Measurements from ENCODE around the gene MAPKBP1.

The MAPKBP1 gene

DNA sequence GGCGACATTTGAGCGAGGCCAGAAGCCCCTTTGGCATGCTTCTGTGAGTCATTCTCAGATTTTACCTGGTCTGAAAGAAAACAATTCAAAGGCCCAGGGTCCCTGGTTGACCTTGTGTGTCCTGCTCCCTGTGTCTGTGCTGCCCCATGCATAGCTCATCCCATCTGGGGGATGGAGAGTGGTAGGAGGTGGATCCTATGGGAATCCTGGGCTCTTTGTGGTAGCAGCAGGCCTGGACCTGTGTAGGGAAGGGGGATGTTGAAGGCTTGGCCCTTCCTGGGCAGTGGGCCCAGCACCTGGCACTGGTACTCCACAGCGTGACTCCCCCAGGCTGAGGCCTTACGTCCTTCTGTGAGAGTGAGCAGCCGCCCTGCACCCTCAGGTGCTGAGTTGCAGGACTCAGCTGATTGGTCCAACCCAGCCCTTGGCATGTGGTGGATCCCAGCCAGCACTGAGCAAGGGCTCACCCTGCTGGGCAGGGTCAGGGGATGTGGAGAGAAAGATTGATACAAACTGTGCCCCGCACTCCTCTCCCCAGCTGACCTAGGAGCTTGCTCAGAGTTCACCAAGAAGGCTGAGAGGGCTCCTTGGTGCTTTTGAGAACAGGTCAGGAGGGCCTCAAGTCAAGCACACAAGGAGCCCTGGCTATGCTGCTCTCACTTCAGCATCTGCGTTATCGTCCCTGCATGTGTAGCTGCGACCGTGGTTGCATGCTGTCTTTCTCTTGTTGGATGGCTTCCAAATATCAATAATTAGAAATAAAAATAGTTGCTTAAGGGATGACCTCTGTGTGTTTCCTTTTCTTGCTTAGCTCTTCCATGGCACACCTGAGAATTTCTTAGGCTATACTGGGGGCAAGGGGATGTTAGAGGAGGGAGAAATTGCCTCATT lies 32.3 kb downstream of the MAPKBP1 start:
- no peak for DNase-seq

DNA sequence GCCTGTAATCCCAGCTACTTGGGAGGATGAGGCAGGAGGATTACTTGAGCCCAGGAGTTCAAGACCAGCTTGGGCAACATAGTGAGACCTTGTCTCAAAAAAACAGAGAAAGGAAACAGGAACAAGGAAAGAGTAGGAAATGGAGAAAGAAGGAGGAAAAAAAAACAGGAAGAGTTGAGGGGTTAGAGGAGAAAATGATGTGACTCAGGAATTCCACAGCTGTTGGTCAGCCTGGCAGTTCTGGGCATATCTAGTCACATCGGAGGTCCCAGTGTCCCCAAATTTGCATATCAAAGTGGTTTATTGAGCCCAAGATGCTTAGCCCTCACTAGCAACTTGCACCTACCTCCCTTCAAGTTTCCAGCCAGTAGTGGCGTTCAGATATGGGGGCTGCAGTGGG lies 34.8 kb downstream of the MAPKBP1 start:
- DNase-seq: no peak

DNA sequence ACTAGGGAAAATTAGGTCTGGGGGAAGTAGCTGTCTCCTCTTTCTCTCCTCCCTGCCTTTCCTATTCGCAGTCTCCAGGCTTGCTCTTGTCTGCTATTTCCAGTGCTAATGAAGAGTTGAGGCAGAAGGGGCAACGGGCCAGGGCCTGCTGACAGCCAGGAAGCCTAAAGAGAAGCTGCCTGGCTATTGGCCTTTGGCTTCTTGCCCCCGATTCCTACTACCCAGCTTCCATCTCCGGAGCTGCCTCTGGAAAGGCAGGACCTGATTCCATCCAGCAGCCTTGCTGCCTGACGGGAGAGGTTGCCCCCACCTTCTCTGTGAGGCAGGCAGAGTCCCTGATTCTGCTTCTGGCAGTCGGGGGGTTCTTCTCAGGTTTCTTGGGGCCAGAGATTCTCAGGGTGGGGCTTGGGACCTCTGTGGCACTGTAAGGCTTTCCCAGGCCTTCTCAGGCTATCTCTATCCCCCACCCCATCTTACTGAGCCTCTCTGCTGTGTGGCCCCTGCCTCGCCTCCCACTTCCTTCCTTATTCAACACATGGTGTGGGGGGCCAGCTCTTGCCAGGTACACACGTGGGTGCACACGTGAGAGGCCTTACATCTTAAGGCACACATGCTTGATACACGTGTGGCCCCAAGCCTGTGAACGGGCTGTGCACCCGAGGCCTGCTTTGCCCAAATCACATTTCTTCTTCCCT lies 35.4 kb downstream of the MAPKBP1 start:
- peak in 6 of 14 donors; percentile 19 to 78 (median 33) for DNase-seq

DNA sequence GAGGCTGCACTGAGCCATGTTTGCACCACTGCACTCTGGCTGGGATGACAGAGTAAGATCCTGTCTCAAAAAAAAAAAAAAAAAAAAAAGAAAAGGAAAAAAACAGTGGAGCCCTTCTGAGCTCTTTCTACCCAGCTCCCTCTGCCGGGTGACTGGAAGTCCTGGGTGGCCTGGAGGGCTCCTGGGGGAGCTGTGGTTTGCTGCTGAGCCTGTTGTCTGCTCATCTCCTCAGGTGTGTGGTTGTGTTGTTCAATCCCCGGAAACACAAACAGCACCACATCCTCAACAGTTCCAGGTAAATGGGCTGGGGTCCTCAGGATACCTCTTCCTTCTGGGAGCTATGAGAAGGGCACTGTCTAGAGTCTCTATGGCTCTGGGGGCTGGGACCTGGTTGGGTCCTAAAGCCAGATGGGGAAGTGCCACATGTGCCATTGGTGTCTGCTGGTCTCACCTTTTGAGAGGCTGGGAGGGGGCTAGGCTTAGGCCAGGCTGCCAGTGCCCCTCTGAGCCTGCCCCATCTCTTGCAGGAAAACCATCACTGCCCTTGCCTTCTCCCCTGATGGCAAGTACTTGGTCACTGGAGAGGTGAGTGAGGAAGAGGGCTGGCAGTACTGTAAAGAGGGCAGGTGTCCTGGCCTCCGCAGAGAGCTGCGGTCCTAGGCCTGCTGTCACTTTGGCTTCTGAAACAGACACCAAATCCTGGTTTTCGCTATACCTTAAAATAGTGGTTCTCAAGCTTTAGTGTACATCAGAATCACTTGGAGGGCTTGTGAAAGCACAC lies 36.6 kb downstream of the MAPKBP1 start:
- peak in 2 of 14 donors; percentile 56 to 87 for DNase-seq

DNA sequence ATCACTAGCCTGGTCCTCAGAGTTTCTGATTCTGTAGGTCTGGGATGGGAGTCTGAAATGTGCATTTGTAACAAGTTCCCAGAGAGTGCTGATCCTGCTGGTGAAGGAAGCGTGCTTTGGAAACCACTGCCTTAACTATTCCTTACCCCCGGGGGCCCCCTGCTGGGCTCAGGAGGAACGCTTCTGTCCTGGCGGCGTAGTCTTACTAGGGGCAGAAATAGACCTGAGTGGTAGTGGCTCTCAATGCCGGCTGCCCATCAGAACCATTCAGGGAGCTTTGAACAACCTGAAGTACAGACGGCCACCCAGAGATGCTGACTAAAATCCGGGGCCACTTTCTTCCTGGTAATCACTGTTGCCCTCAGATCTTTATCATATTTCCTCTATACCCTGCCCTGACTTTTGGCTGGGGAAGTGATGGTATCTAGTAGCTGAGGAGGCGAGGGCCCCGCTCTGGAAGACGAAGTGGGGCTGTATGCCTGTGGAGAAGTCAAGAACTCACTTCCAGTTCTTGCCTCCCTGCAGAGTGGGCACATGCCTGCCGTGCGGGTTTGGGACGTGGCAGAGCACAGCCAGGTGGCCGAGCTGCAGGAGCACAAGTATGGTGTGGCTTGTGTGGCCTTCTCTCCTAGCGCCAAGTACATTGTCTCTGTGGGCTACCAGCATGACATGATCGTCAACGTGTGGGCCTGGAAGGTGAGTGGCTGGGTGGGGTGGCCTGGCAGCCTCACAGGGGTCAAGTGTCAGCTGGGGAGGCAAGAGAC lies 37.3 kb downstream of the MAPKBP1 start:
- peak in 11 of 14 donors; percentile 14 to 87 (median 59) for DNase-seq

DNA sequence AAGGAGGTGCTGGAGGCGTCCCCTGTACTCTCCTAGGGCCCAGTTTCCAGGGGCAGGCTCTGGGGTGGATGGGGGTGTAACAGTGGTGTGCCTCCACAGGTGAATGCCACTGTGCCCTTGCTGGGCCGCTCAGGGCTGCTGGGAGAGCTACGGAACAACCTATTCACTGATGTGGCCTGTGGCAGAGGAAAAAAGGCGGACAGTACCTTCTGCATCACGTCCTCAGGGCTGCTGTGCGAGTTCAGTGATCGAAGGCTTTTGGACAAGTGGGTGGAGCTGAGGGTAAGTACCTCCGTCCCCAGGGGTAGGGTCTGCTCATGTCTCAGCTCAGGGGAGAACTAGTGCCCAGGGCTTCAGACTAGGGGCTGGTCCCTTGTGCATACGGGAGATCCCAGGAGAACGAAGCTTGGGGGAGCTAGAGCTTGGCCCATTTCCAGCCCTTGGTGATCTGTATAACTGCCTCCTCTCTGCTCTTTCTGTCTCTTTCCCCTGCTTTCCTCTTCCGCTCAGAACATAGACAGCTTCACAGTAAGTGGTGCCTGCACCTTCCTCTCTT lies 38.6 kb downstream of the MAPKBP1 start:
- no peak for DNase-seq

DNA sequence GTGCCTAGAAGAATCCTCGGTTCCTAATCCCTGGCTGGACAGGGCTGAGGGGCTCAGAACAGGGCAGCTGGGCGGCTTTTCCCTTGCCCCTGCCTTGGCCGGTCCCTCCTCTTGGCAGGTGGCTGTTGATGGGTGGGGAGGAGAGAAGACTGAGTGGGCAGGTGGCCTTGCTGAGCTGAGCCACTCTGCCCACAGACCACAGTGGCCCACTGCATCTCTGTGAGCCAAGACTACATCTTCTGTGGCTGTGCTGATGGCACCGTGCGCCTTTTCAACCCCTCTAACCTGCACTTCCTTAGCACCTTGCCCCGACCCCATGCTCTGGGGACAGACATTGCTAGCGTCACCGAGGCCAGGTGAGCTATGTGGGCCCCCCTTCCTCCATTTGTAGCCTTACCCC lies 39.1 kb downstream of the MAPKBP1 start:
- no peak for DNase-seq

DNA sequence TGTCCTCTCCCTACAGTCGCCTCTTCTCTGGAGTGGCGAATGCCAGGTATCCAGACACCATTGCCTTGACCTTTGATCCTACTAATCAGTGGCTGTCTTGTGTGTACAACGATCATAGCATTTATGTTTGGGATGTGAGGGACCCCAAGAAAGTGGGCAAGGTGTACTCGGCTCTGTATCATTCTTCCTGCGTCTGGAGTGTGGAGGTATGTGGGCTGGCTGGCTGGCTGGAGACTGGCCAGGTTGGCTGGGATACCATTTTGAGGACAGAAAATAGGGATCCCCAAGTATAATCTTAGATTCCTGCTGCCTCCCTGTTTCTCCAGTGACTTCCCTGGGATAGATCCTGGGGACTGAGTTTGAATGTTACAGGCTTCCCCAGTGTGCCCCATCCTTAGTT lies 40.2 kb downstream of the MAPKBP1 start:
- DNase-seq: no peak

DNA sequence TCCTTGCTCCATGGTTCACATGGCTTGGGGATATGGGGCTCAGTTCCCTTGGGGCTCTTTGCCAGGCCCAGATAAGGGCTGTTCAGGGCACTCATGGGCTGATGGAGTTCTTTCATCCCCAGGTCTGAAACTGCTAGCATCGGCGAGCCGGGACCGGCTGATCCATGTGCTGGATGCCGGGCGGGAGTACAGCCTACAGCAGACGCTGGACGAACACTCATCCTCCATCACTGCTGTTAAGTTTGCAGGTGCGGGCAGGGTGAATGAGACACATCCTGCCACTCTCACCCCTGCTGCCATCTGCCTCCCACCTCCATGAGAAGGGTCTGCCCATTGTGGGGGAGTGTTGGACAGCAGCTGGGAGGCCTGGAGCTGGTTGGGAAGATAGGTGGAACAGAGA lies 42.5 kb downstream of the MAPKBP1 start:
- DNase-seq: no peak

DNA sequence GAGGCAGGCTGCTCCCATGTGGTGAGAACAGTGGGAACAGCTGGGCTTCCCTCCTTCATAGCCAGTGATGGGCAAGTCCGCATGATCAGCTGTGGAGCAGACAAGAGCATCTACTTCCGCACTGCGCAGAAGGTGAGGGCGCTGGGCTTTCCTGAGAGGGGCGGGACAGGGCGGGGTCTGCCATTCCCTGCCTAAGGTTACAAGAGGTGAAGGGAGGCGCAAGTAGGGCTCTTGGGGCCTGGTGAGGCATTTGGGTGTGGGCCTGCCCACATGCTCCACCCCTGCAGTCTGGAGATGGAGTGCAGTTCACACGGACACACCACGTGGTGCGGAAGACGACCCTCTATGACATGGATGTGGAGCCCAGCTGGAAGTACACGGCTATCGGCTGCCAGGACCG lies 43.0 kb downstream of the MAPKBP1 start:
- no peak for DNase-seq

DNA sequence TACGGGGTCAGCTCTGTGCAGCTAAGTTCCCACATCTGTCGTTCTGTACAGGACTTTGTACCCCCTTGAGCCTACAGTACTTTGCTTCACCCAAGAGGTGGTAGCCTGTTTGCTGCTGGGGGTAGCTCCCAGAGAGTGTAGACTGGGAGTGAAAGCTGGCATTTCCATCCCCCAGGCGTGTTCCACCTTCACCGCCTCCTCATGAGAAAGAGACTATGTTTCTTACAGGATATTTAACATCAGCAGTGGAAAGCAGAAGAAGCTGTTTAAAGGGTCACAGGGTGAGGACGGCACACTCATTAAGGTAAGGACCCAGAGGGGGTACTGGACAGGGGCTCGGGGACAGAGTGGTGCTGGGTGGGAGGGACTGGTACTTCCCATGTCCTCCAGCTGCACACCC lies 43.5 kb downstream of the MAPKBP1 start:
- DNase-seq: no peak

DNA sequence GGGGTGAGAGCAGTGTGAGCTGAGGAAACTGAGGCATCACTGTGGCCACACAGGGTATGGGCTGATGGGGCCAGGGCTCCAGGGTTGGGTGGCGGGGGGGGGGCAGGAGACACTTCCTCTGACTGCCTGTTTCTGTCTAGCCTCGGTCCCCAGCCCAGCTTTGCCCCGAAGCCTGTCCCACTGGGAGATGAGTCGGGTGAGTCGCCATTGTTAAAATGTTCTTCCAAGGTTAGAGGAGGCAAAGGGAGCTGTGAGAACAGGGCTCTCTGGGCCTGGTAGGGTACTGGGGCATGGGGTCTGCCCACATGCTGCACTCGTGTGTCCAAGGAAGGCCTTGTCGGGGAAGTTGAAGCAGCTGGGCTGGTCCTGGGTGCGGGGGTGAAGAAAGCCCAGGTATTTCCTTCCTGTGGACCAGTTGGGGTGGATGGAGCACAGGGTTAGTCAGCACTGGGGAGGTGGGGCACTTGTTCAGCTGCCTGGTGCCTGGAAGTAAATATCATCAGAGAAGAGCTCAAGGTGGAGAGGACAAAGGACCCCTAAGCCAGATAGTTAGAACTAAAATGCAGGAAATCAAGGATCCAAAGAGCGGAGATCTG lies 45.3 kb downstream of the MAPKBP1 start:
- DNase-seq: no peak

DNA sequence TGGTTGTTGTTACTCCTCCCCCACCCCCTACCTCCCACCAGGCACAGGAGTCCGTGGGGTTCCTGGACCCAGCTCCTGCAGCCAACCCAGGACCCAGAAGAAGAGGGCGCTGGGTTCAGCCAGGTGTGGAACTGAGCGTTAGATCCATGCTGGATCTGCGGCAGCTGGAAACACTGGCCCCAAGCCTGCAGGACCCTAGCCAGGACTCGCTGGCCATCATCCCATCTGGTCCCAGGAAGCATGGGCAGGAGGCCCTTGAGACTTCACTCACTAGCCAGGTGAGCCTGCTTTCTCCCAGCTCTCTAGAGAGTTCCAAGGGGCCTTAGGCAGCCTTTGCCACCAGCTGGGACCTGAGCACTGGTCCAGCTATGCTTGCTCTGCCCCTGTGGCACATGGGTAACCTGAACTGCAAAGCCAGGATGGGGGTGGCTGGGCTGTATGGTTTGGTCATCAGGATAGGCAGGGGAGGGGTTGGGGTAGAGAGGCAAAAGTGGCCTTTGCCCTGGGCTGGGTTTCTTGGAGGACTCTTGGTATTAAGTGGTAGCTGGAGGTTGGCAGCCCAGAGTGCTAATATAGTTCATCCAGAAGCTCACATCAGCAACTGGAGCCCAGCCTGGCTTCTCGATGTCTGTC lies 46.6 kb downstream of the MAPKBP1 start:
- DNase-seq: no peak

DNA sequence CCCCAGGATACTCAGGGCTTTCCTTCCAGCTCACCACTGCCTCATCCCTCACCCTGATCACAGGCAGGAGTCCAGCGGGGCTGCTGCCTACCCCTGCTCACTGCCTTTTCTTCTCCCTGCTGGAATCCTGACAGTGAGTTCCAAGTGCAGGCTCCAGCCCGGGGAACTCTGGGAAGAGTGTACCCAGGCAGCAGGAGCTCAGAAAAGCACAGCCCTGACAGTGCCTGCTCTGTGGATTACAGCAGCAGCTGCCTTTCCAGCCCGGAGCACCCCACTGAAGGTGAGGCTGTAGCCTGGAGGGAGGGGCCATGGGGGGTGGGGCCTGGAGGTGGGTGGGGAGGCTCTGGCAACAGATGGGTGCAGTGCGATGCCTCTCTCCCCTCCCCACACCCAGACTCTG lies 47.5 kb downstream of the MAPKBP1 start:
- peak in 6 of 14 donors; percentile 5 to 70 (median 28) for DNase-seq

DNA sequence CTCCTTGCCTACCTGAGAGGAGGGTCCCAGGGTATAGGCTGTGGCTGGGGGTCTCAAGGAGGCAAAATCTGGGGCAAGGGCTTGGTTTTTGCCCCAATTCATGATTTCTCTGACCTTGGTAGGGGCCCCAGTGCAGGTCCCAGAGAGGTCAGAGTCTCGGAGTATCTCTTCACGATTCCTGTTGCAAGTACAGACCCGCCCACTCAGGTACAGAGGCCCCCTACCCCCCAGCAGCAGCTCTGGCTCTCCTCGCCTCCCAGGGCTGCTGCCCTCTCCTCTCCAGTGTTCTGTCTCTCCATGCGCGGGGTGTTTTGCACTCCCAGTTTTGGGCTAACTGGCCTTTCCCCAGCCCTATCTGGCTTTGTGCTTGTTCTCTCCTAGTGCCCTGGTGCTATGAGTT lies 48.2 kb downstream of the MAPKBP1 start:
- DNase-seq: no peak

DNA sequence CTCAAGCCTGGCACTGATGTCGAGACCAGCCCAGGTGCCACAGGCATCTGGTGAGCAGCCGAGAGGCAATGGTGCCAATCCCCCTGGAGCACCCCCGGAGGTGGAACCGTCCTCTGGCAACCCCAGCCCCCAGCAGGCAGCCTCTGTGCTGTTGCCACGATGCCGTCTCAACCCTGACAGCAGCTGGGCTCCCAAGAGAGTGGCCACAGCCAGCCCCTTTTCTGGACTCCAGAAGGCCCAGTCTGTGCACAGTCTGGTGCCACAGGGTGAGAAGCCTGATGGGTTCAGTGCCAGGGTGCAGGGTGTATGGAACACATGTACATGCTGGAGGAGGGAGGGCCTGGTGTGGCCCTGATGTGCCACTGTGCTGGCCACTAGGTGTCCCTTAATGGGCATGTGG lies 48.7 kb downstream of the MAPKBP1 start:
- DNase-seq: no peak

DNA sequence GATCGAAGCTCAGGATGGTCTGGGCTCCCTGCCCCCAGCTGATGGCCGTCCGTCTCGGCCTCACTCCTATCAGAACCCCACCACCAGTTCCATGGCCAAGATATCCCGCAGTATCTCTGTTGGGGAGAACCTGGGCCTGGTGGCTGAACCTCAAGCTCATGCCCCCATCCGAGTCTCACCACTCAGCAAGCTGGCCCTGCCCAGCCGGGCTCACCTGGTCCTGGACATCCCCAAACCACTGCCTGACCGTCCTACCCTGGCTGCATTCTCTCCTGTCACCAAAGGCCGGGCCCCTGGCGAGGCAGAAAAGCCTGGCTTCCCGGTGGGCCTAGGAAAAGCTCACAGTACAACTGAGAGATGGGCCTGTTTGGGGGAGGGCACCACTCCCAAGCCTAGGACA lies 49.2 kb downstream of the MAPKBP1 start:
- no peak for DNase-seq

DNA sequence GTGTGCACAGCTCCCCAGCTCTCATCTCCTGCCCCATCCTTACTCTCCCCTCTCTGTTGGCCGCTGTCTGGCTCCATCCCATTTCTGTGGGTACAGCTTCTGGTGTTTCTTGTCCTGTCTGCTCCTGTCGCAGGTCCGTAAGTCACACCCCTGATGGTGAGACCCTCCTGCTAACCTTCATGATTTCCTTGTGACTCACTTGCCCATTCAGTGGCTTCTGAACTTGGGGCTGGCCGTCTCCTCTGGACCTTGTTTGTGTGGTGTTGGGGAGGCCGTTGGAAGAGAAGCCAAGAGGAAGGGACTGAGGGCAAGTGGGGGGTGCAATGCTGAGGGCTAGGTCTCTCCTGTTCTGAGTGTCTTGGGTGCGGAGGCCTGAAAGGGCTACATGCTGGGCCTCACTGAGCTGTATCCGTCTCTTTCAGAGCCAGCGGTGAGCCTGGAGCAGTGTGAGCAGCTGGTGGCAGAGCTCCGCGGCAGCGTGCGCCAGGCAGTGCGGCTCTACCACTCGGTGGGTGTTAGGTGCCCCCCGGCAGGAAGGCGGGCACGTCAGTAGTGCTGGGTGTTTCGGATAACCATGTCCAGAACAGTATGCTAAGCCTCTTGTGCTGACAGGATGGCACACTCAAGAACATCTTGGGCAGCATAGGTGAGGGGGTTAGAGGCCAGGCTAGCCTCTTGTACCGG lies 49.9 kb downstream of the MAPKBP1 start:
- no peak for DNase-seq

DNA sequence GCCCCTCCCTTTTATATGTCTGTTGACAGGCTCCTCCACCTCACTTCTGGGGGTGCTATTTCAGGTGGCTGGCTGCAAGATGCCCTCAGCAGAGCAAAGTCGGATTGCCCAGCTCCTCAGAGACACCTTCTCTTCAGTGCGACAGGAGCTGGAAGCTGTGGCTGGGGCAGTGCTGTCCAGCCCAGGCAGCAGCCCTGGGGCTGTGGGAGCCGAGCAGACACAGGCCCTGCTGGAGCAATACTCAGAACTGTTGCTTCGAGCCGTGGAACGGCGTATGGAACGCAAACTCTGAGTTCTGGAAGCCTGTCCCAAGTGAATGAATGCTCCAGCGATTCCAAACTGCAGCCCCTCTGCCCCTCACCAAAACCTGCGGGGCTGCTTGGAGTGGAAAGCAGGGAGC lies 50.9 kb downstream of the MAPKBP1 start:
- no peak for DNase-seq

Measured in C1 segment of cervical spinal cord (tissue), 14 donors.